Measurements from ENCODE around the gene HOXC6. TPM values are rescaled to one million over a fixed set of nuclear protein-coding genes. Genes with fewer than 3 reads are reported as not detected.

The HOXC6 gene
- total and polyA plus RNA-seq, 4 donors = 0.18 to 0.71 (median 0.35) TPM

DNA sequence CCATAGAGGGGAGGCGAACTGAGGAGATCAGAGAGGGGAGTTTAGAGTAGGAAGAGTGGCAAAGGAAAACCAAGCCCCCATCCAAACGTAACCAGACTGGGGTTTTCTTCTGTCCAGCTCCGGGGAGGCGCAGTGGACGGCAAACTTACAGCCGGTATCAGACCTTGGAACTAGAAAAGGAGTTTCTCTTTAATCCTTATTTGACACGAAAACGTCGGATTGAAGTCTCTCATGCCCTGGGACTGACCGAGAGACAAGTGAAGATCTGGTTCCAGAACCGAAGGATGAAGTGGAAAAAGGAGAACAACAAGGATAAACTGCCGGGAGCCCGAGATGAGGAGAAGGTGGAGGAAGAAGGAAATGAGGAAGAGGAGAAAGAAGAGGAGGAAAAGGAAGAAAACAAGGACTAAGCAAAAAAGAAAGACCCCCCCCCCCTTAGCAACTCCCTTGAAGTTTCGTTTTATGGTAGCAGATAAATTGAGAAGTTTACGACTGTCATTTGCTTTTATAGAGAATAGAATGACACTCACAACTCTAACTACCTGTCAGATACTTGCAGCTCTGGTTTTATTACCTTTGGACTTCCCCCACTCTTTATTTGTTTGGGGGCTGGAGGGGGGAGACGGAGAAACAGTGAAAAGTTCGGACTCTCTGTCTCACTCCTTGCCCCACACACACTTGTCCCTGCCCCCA lies 17.1 kb upstream of the HOXC6 start:
- H3K9me3 ChIP-seq (ENCODE audit: control insufficient read depth in 4 of 4, insufficient read depth in 3 of 4, low read length in 3 of 4) = peaks cover 0 to 19% (median 0%) of the 10 kb centered on the region in 4 donors
- TF ChIP-seq, protein P1, sequence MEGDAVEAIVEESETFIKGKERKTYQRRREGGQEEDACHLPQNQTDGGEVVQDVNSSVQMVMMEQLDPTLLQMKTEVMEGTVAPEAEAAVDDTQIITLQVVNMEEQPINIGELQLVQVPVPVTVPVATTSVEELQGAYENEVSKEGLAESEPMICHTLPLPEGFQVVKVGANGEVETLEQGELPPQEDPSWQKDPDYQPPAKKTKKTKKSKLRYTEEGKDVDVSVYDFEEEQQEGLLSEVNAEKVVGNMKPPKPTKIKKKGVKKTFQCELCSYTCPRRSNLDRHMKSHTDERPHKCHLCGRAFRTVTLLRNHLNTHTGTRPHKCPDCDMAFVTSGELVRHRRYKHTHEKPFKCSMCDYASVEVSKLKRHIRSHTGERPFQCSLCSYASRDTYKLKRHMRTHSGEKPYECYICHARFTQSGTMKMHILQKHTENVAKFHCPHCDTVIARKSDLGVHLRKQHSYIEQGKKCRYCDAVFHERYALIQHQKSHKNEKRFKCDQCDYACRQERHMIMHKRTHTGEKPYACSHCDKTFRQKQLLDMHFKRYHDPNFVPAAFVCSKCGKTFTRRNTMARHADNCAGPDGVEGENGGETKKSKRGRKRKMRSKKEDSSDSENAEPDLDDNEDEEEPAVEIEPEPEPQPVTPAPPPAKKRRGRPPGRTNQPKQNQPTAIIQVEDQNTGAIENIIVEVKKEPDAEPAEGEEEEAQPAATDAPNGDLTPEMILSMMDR (IDR thresholded peaks at IDR 0.05; ENCODE audit: control extremely low read depth, extremely low read depth) = no peak
- no peak overlapping the region for H3K27ac ChIP-seq (ENCODE audit: low read depth in 1 of 2, low read length in 1 of 2)
- ATAC-seq (ENCODE audit: insufficient read depth, low FRiP score) = no peak
- 9 to 12% methylated on average over 17 of the region's 17 CpGs for WGBS, 2 donors
- DNase-seq = no peak
- H3K9ac ChIP-seq (ENCODE audit: insufficient read depth in 1 of 2, low read length in 2 of 2) = no peak overlapping the region
- no peak overlapping the region for H3K4me3 ChIP-seq
- H3K4me1 ChIP-seq (ENCODE audit: control insufficient read depth in 5 of 5, insufficient read depth in 5 of 5, low read length in 5 of 5) = peaks cover 0 to 14% (median 3%) of the 10 kb centered on the region in 5 donors
- peaks cover 12 to 98% (median 87%) of the 10 kb centered on the region in 3 donors for H3K27me3 ChIP-seq (ENCODE audit: control insufficient read depth in 3 of 3, insufficient read depth in 3 of 3, low read length in 2 of 3)
- no peaks in the 10 kb centered on the region for H3K36me3 ChIP-seq (ENCODE audit: control insufficient read depth in 4 of 4, insufficient read depth in 4 of 4, low read length in 4 of 4)

DNA sequence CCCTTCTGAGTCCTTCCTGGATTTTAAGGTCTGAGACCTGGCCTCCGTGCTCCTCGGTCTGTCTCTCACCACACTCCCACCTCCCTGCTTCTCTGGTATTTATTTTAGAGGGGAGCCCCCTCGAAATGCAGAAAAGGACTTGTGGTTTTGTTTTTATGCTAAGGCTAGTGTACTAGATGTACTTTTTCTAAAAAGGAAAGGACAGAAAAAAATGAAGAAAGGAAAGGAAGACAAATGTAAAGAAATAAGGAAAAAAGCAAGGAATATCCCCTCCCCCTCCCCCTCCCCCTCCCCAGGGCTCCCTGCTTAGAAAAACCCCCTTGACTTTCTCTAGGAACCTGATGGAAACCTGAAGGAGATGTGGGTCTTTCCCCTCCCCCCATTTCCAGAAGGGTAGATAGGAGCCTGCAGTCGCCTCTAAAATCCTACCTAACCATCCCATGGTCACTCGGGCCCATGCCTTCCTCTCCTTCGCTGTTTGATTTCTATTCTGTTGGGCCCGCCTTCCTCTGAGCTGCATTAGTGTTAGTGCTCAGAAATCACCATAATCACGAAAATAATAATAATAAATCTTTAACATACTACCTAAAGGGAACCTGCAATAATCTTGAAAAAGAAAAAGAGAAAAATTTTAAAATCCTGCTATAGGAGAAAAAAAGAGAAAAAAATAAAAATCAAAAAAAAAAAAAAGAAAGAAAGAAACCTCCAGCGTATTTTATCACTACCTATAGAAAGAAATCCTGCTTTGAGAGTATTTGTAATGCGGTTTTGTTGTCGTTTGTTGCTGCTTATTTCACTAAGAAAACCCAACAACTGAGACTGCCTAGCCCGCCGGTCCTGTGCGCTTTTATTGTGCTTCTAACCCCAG lies 16.3 kb upstream of the HOXC6 start:
- Histone ChIP-seq H3K27ac (ENCODE audit: low read depth in 1 of 2, low read length in 1 of 2) (no peak overlapping the region), H3K9me3 (ENCODE audit: control insufficient read depth in 4 of 4, insufficient read depth in 3 of 4, low read length in 3 of 4) (peaks cover 0 to 17% (median 0%) of the 10 kb centered on the region in 4 donors), H3K4me1 (ENCODE audit: control insufficient read depth in 5 of 5, insufficient read depth in 5 of 5, low read length in 5 of 5) (peaks cover 0 to 6% (median 3%) of the 10 kb centered on the region in 5 donors), H3K9ac (ENCODE audit: insufficient read depth in 1 of 2, low read length in 2 of 2) (no peak overlapping the region), H3K27me3 (ENCODE audit: control insufficient read depth in 3 of 3, insufficient read depth in 3 of 3, low read length in 2 of 3) (peaks cover 12 to 98% (median 90%) of the 10 kb centered on the region in 3 donors), H3K36me3 (ENCODE audit: control insufficient read depth in 4 of 4, insufficient read depth in 4 of 4, low read length in 4 of 4) (no peaks in the 10 kb centered on the region), H3K4me3 (no peak overlapping the region)
- TF ChIP-seq, protein P1 (IDR thresholded peaks at IDR 0.05; ENCODE audit: control extremely low read depth, extremely low read depth) = no peak
- WGBS, 2 donors = 25 to 26% methylated on average over 14 of the region's 14 CpGs
- no peak for ATAC-seq (ENCODE audit: insufficient read depth, low FRiP score)
- DNase-seq = no peak

DNA sequence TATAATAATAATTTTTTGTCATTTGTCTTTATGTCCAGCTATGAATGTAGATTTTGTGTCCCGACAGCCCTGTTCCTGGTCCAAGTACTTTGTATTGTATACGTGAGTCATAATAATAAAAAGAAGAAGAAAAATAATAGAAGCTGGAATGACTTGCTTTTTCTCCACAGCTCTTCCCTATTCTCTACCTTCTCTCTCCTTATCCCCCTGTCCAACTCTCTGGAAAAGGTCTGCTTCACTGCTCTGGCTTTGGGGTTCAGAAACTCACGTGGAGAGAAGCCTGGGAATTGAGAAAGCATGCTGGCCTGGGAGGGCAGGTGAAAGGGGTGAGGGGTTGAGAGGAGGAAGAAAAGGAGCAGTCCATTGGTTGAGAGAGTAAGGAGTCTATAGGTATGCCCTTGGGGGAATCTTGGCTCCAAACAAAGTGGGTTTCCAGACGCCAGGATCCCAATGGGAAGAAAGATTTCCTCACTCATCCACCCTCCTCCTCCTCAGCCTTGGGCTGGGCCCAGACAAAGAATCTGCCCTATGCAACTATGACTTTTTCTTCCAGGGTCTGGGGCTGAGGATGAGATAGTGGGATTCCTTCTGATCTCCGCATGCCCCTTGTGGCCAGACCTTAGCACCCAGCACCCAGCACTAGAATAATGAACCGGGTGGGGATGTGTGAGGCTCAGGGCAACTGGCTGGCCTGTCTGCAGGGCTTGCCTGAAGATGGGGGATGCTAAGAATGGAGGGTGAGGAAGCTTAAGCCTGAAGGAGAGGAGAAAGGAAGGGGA lies 15.4 kb upstream of the HOXC6 start:
- Histone ChIP-seq H3K9me3 (ENCODE audit: control insufficient read depth in 4 of 4, insufficient read depth in 3 of 4, low read length in 3 of 4) (peaks cover 0 to 15% (median 0%) of the 10 kb centered on the region in 4 donors), H3K4me1 (ENCODE audit: control insufficient read depth in 5 of 5, insufficient read depth in 5 of 5, low read length in 5 of 5) (peaks cover 0 to 8% (median 3%) of the 10 kb centered on the region in 5 donors), H3K27me3 (ENCODE audit: control insufficient read depth in 3 of 3, insufficient read depth in 3 of 3, low read length in 2 of 3) (peaks cover 14 to 97% (median 89%) of the 10 kb centered on the region in 3 donors), H3K9ac (ENCODE audit: insufficient read depth in 1 of 2, low read length in 2 of 2) (no peak overlapping the region), H3K4me3 (no peak overlapping the region), H3K27ac (ENCODE audit: low read depth in 1 of 2, low read length in 1 of 2) (no peak overlapping the region), H3K36me3 (ENCODE audit: control insufficient read depth in 4 of 4, insufficient read depth in 4 of 4, low read length in 4 of 4) (no peaks in the 10 kb centered on the region)
- DNase-seq = no peak
- no peak for ATAC-seq (ENCODE audit: insufficient read depth, low FRiP score)
- TF ChIP-seq, protein P1 (IDR thresholded peaks at IDR 0.05; ENCODE audit: control extremely low read depth, extremely low read depth) = no peak
- 27 to 31% methylated on average over 6 of the region's 6 CpGs for WGBS, 2 donors
